ENCODE results near the gene MFN2. TPM values are rescaled to one million over a fixed set of nuclear protein-coding genes. Genes with fewer than 3 reads are reported as not detected.

The MFN2 gene
- total and polyA plus RNA-seq, 9 of the 15 experiments (the other 6 are each of a cell fraction or from before 2014, with no cell fraction given): 10.5 to 158 (median 87.1) TPM

DNA sequence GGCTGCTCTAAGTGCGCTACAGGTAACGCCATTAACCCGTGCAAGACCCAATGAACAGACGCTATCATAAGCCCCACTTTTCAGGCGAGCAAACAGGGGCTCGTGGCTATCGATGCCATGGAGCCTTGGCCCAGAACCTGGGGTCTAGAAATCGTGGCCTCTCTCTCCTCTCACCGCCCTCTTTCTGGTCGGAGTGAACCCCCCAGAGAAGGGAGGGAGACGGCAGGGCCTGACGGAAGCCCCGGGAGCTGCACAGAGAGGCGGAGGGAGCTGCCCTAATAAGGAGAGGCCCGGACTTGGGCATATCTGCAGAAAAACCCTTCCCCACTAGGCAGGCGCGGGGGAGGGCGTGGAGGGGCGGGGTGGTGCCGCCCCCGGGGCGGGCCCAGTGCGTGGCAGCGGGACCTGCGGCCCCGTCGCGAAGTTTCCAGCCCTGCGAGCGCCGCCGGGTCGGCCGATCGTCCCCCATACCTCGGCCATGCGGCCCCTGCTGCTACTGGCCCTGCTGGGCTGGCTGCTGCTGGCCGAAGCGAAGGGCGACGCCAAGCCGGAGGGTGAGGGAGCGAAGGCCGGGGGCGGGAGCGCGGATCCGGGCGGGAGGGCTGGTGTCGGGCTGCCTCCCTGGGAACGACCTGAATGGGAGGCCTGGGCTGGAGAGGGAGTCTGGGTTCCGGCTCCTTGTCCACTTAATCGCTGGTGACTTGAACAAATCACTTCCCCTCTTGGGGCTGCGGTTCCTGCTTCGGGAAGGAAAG lies 45.8 kb upstream of the MFN2 start, which contains the start of gene PLOD1:
Gene PLOD1 (plus strand): TSS at position 416 of the 755 bp plus-strand sequence. CDS start 63 bp downstream, at position 479.
- CTCF ChIA-PET (ENCODE audit: low intra/inter-chr PET ratio): no interaction called here
- intact Hi-C loops (cut with micrococcal nuclease): loop anchor here (5.0 kb wide), 1 partner anchor 83 kb away; the partner anchor contains the start of gene MIIP
- peak; percentile 71 for FAIRE-seq
- TF ChIP-seq FOS (IDR thresholded peaks at IDR 0.05; ENCODE audit: extremely low read depth, insufficient read length) (no peak), CHD1 (IDR thresholded peaks at IDR 0.05; ENCODE audit: low read length) (peak; percentile 72), SPI1 (IDR thresholded peaks at IDR 0.05; ENCODE audit: borderline replicate concordance, low read depth, low read length) (peak; percentile 94), ARID3A (IDR thresholded peaks at IDR 0.05; ENCODE audit: borderline replicate concordance, low read depth, low read length) (no peak), SMAD4 (CRISPR knock-in tag; conservative IDR thresholded peaks at IDR 0.05) (peak; percentile 71), TBP (optimal IDR thresholded peaks at IDR 0.05; ENCODE audit: low read depth, low read length) (peak; percentile 69), SREBF2 (CRISPR knock-in tag; IDR thresholded peaks at IDR 0.05) (no peak), MIER1 (IDR thresholded peaks at IDR 0.05; ENCODE audit: low read depth) (peak; percentile 7; the same call in 1 of the 2 replicates), ARNT (IDR thresholded peaks at IDR 0.05) (peak in 1 of 2 experiments; percentile 13; a peak in 1 of 4 replicates), RFX1 (IDR thresholded peaks at IDR 0.05) (no peak)
- TF ChIP-seq, protein P1, sequence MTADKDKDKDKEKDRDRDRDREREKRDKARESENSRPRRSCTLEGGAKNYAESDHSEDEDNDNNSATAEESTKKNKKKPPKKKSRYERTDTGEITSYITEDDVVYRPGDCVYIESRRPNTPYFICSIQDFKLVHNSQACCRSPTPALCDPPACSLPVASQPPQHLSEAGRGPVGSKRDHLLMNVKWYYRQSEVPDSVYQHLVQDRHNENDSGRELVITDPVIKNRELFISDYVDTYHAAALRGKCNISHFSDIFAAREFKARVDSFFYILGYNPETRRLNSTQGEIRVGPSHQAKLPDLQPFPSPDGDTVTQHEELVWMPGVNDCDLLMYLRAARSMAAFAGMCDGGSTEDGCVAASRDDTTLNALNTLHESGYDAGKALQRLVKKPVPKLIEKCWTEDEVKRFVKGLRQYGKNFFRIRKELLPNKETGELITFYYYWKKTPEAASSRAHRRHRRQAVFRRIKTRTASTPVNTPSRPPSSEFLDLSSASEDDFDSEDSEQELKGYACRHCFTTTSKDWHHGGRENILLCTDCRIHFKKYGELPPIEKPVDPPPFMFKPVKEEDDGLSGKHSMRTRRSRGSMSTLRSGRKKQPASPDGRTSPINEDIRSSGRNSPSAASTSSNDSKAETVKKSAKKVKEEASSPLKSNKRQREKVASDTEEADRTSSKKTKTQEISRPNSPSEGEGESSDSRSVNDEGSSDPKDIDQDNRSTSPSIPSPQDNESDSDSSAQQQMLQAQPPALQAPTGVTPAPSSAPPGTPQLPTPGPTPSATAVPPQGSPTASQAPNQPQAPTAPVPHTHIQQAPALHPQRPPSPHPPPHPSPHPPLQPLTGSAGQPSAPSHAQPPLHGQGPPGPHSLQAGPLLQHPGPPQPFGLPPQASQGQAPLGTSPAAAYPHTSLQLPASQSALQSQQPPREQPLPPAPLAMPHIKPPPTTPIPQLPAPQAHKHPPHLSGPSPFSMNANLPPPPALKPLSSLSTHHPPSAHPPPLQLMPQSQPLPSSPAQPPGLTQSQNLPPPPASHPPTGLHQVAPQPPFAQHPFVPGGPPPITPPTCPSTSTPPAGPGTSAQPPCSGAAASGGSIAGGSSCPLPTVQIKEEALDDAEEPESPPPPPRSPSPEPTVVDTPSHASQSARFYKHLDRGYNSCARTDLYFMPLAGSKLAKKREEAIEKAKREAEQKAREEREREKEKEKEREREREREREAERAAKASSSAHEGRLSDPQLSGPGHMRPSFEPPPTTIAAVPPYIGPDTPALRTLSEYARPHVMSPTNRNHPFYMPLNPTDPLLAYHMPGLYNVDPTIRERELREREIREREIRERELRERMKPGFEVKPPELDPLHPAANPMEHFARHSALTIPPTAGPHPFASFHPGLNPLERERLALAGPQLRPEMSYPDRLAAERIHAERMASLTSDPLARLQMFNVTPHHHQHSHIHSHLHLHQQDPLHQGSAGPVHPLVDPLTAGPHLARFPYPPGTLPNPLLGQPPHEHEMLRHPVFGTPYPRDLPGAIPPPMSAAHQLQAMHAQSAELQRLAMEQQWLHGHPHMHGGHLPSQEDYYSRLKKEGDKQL (CRISPR knock-in tag; IDR thresholded peaks at IDR 0.05; ENCODE audit: borderline replicate concordance): no peak
- TF ChIP-seq, protein P2, sequence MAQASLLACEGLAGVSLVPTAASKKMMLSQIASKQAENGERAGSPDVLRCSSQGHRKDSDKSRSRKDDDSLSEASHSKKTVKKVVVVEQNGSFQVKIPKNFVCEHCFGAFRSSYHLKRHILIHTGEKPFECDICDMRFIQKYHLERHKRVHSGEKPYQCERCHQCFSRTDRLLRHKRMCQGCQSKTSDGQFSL (CRISPR knock-in tag; IDR thresholded peaks at IDR 0.05): peak; percentile 70; the same call in 1 of the 2 replicates
- TF ChIP-seq, protein P2 (tag; IDR thresholded peaks at IDR 0.05): 0 out of 4 replicates have a peak, but pooled peaks of 1 of the 2 experiments have one; percentile 67

More for the DNA sequence above, 45.8 kb upstream of the MFN2 start, which contains the start of gene PLOD1:
- in situ Hi-C loops (cut with MboI): no loop called here
- Histone ChIP-seq H3K4me3 (peak within 1 kb of the TSS; percentile 75), H3K79me2 (ENCODE audit: control insufficient read depth, insufficient read depth, low read length) (peaks cover 51% of the 10 kb centered on the region), H4K20me1 (replicated peaks; ENCODE audit: control insufficient read depth, insufficient read depth, low read length) (no peaks in the 10 kb centered on the region; the same call in 1 of the 2 replicates), H3K27me3 (ENCODE audit: control insufficient read depth in 2 of 2, insufficient read depth in 2 of 2, low read length in 2 of 2) (no peaks in the 10 kb centered on the region; a peak in 1 of 5 replicates), H3K4me2 (ENCODE audit: insufficient read depth, low read length) (peak within 1 kb of the TSS; percentile 99), H3K9ac (ENCODE audit: insufficient read depth in 1 of 2, low read depth in 2 of 2, low read length in 2 of 2) (peak within 1 kb of the TSS; percentile 95 to 96), H3K9me1 (ENCODE audit: control insufficient read depth, insufficient read depth, low read length) (no peaks in the 10 kb centered on the region), H3K9me3 (replicated peaks; ENCODE audit: control insufficient read depth, insufficient read depth, low read depth, low read length) (no peaks in the 10 kb centered on the region), H2AFZ (ENCODE audit: low read depth, low read length) (peak within 1 kb of the TSS; percentile 99), H3K4me1 (replicated peaks in 1 of 2; ENCODE audit: control insufficient read depth in 2 of 2, insufficient read depth in 2 of 2, low read length in 2 of 2) (peaks cover 41 to 56% of the 10 kb centered on the region in 2 experiments), H3K36me3 (ENCODE audit: control insufficient read depth, insufficient read depth, low read length) (peaks cover 28% of the 10 kb centered on the region; the same call in 2 of the 3 replicates), H3K27ac (ENCODE audit: extremely low read depth, low read depth, low read length) (peak within 1 kb of the TSS; percentile 97)
- ATAC-seq (peak; percentile 93), DNase-seq (ENCODE audit: extremely low read depth in 1 of 4, low spot score in 3 of 4) (peak; percentile 95 to 97 (median 96))
- no TSS peak for BruUV-seq (replicated peaks)
- under 1% methylated on average over 36 of the region's 55 CpGs for WGBS (ENCODE audit: insufficient coverage, low coverage, missing lambda C conversion rate)
- POLR2A ChIA-PET: interaction anchor here (0.6 to 8.3 kb wide), 12 partner anchors 9 to 140 kb away, joined by 3 to 129 read pairs (median 5); no protein-coding TSS in a partner anchor
